Adipocyte (in vitro differentiated cells): Measurements from ENCODE around the gene PADI6.

Experiments used
- DNase-seq: peaks from one replicate; pipeline ENCODE4 v3.0.0-alpha.2; 2015; ENCODE audit warnings: low read depth
- H3K27me3 ChIP-seq: replicated peaks from 2 replicates; pipeline ENCODE4 v1.7.0; 2013; ENCODE audit warnings: mild to moderate bottlenecking, low read length, moderate library complexity; ENCODE audit not compliant: control insufficient read depth, insufficient read depth
- H3K36me3 ChIP-seq: 2 replicates; pipeline ENCODE4 v1.7.0; 2013; ENCODE audit warnings: low read length, mild to moderate bottlenecking, moderate library complexity; ENCODE audit not compliant: control insufficient read depth, insufficient read depth, severe bottlenecking
- H3K4me1 ChIP-seq: 2 replicates; pipeline ENCODE4 v1.7.0; 2013; ENCODE audit warnings: mild to moderate bottlenecking, low read length, moderate library complexity; ENCODE audit not compliant: control insufficient read depth, insufficient read depth
- H3K4me3 ChIP-seq: 2 replicates; pipeline ENCODE4 v1.7.0; 2013; ENCODE audit warnings: mild to moderate bottlenecking, low read length, moderate library complexity
- H3K9ac ChIP-seq: 2 replicates; pipeline ENCODE4 v1.7.0; 2013; ENCODE audit warnings: mild to moderate bottlenecking, low read length, moderate library complexity
- H3K9me3 ChIP-seq: 2 replicates; pipeline ENCODE4 v1.7.0; 2013; ENCODE audit warnings: mild to moderate bottlenecking, low read length, moderate library complexity; ENCODE audit not compliant: control insufficient read depth

PADI6 gene

DNA sequence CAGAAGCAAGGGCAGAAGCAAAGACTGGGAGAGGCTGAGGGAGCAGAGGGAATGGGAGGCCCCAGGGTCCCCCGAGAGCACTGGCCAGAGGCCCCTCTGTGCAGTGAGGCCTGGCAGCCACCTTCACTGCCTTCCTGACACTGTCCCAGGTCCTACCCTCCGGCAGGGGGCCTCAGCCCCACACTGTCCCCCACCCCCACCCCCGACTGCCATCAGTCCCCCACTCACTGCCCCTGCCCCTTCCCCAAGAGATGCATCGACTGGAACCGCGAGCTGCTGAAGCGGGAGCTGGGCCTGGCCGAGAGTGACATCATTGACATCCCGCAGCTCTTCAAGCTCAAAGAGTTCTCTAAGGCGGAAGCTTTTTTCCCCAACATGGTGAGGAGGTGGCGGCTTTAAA, 13.0 kb upstream of the PADI6 start:
- H3K27me3 ChIP-seq: peaks cover 38% of the 10 kb centered on the region
- no peak overlapping the region for H3K4me3 ChIP-seq
- no peaks in the 10 kb centered on the region for H3K4me1 ChIP-seq
- DNase-seq: no peak
- H3K9ac ChIP-seq: no peak overlapping the region
- no peaks in the 10 kb centered on the region for H3K36me3 ChIP-seq
- peaks cover 2% of the 10 kb centered on the region for H3K9me3 ChIP-seq

DNA sequence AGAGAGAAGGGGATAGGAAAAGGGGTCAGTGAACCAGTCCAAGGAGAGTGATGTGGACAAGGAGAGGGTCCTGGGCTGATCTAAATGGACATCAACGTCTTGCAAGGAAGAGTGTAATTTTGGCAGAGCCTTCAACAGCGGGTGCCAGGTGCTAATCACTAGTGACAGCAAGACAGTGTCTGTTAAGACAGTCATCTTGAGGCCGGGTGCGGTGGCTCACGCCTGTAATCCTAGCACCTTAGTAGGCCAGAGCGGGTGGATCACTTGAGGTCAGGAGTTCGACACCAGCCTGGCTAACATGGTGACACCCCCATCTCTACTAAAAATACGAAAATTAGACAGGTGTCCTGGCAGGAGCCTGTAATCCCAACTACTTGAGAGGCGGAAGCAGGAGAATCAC, 12.2 kb upstream of the PADI6 start:
- Histone ChIP-seq H3K36me3 (no peaks in the 10 kb centered on the region), H3K4me3 (no peak overlapping the region), H3K27me3 (peaks cover 35% of the 10 kb centered on the region), H3K9me3 (peaks cover 8% of the 10 kb centered on the region), H3K4me1 (no peaks in the 10 kb centered on the region), H3K9ac (no peak overlapping the region)
- DNase-seq: no peak

DNA sequence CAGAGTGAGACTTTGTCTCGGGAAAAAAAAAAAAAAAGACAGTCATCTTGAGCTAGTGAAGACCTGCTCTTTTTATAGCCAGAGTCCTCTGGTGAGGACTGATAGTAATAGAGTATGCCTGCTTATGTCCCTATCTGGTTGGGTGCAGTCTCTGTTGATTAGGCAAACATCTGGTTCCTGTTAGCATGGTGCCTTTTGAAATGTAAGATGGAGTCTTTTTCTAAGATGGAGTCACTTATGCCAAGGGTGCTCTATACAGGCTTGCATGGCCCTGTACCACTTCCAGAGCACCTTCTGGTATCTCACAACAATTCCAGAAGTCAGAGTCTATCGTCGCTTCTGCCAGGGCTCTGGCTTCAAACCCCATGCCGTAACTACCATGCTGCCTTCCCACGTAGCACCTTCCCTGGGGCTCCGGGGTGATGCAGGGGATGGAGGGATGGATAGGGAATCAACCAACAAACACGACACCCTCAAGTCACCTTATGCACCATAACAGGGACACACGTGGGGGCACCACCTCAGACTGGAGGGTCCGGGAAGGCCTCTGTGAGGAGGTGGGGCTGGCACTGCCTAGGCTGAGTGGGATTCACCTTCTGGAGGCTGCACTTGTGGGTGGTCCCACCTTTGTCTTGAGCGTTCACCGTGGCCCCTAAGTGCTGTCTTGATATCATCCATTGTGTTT, 11.6 kb upstream of the PADI6 start:
- no peaks in the 10 kb centered on the region for H3K4me1 ChIP-seq
- no peak overlapping the region for H3K4me3 ChIP-seq
- no peak overlapping the region for H3K9ac ChIP-seq
- no peaks in the 10 kb centered on the region for H3K36me3 ChIP-seq
- H3K27me3 ChIP-seq: peaks cover 34% of the 10 kb centered on the region
- H3K9me3 ChIP-seq: peaks cover 8% of the 10 kb centered on the region
- DNase-seq: no peak

DNA sequence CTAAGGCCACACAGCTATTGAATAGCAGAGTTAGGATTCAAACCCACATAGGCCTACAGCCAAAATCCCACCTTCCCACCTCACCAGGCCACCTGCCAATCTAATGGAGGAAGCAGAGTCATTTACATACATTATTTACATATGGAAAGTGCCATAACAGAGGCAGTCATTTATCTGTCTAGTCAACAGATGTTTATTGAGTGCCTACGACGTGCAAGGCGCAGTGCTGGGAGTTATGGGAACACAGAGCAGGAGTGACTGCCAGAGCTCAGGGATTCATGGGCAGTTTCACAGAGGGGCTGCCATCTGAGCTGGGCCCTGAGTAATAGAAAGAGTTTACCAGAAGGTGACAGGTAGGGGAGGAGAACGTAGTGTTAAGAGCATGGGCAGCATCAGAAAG, 10.3 kb upstream of the PADI6 start:
- no peaks in the 10 kb centered on the region for H3K4me1 ChIP-seq
- no peak for DNase-seq
- H3K9me3 ChIP-seq: peaks cover 8% of the 10 kb centered on the region
- no peaks in the 10 kb centered on the region for H3K36me3 ChIP-seq
- no peak overlapping the region for H3K9ac ChIP-seq
- H3K4me3 ChIP-seq: no peak overlapping the region
- H3K27me3 ChIP-seq: peaks cover 26% of the 10 kb centered on the region

DNA sequence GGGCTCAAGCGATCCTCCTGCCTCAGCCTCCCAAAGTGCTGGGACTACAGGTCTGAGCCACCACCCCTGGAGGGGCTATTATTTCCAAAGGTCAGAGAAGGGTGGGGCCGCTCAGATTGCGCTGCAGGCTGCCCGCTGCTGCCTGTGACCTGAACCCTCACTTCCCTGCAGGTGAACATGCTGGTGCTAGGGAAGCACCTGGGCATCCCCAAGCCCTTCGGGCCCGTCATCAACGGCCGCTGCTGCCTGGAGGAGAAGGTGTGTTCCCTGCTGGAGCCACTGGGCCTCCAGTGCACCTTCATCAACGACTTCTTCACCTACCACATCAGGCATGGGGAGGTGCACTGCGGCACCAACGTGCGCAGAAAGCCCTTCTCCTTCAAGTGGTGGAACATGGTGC, 8.6 kb upstream of the PADI6 start:
- peaks cover 8% of the 10 kb centered on the region for H3K9me3 ChIP-seq
- no peak overlapping the region for H3K9ac ChIP-seq
- no peaks in the 10 kb centered on the region for H3K36me3 ChIP-seq
- H3K4me3 ChIP-seq: no peak overlapping the region
- peaks cover 38% of the 10 kb centered on the region for H3K27me3 ChIP-seq
- DNase-seq: no peak
- no peaks in the 10 kb centered on the region for H3K4me1 ChIP-seq

DNA sequence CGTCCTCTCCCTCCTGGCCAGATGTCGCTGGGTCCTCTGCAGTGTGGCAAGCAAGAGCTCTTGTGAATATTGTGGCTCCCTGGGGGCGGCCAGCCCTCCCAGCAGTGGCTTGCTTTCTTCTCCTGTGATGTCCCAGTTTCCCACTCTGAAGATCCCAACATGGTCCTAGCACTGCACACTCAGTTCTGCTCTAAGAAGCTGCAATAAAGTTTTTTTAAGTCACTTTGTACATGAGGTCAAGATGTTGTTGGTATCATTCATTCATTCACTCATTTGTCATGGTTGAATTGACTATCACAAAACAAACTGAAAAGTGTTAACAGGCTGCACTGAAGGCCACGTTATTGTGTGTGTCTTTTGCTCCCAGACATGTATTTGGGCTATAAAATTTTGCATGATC, 8.2 kb upstream of the PADI6 start:
- Histone ChIP-seq H3K4me1 (no peaks in the 10 kb centered on the region), H3K9ac (no peak overlapping the region), H3K4me3 (no peak overlapping the region), H3K9me3 (peaks cover 8% of the 10 kb centered on the region), H3K36me3 (no peaks in the 10 kb centered on the region), H3K27me3 (peaks cover 38% of the 10 kb centered on the region)
- DNase-seq: no peak

DNA sequence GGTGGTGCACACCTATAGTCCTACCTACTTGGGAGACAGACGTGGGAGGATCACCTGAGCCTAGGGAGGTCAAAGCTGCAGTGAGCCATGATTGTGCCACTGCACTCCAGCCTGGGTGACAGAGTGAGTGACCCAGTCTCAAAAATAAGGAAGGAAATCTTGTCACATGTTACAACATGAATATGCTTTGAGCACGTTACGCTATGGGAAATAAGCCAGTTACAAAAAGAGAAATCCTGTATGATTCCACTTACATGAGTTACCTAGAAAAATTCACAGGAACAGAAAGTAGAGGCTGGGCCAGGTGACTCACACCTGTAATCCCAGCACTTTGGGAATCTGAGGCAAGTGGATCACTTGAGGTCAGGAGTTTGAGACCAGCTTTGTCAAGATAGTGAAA, 6.7 kb upstream of the PADI6 start:
- H3K36me3 ChIP-seq: no peaks in the 10 kb centered on the region
- H3K27me3 ChIP-seq: peaks cover 43% of the 10 kb centered on the region
- peaks cover 8% of the 10 kb centered on the region for H3K9me3 ChIP-seq
- no peaks in the 10 kb centered on the region for H3K4me1 ChIP-seq
- no peak overlapping the region for H3K4me3 ChIP-seq
- H3K9ac ChIP-seq: no peak overlapping the region
- no peak for DNase-seq

DNA sequence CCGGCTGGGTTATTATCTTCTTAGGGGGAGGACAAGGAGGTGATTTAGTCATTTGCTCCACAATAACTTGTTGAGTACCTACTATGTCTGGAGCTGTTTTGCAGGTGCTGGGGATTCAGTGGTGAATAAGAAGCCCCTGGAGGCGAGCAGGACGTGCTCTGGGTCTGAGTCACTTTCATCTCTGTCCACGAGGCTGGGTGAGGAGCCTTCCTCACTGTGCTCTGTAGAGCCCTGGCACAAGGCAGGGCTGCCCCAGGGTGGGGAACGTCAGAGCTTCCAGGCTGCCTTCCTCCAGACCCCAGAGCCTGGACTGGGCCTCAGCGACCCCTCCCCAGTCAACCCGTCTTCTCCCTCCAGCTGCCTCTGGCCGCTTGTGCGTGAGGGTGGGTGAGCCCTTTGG, 2.5 kb upstream of the PADI6 start:
- peaks cover 51% of the 10 kb centered on the region for H3K27me3 ChIP-seq
- DNase-seq: peak; percentile 23
- no peak overlapping the region for H3K4me3 ChIP-seq
- peaks cover 2% of the 10 kb centered on the region for H3K9me3 ChIP-seq
- H3K36me3 ChIP-seq: no peaks in the 10 kb centered on the region
- H3K4me1 ChIP-seq: no peaks in the 10 kb centered on the region
- H3K9ac ChIP-seq: no peak overlapping the region

DNA sequence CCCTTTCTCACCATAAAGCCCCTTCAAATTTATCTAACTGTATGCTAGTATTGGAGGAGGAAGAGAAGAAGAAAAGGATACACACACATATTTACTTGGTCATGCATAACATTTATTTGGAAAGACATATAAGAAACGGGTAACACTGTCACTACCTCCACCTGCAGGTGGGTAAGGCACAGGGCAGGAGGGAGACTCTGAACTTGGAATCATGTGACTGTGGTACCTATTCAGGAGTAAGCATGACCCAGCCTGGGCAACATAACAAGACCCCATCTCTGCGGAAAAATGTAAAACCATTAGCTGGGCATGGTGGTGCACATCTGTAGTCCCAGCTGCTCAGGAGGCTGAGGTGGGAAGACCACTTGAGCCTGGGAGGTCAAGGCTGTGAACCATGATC, 1.4 kb upstream of the PADI6 start:
- Histone ChIP-seq H3K9me3 (no peaks in the 10 kb centered on the region), H3K4me3 (no peak overlapping the region), H3K27me3 (peaks cover 58% of the 10 kb centered on the region), H3K36me3 (no peaks in the 10 kb centered on the region), H3K9ac (no peak overlapping the region), H3K4me1 (no peaks in the 10 kb centered on the region)
- no peak for DNase-seq

DNA sequence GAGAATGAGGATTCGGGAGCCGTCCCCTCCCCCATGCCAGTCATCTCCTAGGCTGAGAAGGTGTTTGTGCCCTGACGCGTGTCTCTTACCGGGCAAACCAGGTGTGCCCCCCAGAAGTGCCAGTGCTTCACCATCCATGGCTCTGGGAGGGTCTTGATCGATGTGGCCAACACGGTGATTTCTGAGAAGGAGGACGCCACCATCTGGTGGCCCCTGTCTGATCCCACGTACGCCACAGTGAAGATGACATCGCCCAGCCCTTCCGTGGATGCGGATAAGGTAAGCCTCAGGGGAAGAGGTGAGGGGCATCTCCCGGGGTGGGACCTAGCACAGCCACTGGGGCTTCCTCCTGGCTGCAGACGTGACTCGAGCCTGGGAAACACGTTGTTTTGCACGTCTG, 959 bp downstream of the PADI6 start:
- Histone ChIP-seq H3K9ac (no peak overlapping the region), H3K9me3 (no peaks in the 10 kb centered on the region), H3K27me3 (peaks cover 50% of the 10 kb centered on the region), H3K4me1 (no peaks in the 10 kb centered on the region), H3K36me3 (no peaks in the 10 kb centered on the region), H3K4me3 (no peak overlapping the region)
- no peak for DNase-seq

DNA sequence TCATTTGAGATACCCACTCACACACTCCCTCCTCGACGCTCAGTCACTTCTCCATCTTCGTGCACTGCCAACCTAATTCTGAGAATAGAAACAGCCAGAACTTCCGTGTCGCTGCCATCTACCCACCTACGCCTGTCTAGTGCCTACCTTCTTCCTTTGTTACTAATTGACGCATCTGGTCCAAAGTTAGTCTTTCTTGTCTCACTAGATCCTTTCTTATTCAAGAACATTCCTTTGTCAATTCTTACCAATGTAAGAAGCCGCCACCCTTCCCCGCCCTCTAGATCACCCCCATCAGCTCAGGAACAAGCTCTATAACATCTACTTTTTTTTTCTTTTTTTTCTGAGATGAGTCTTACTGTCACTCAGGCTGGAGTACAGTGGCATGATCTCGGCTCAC, 3.7 kb downstream of the PADI6 start:
- Histone ChIP-seq H3K4me1 (no peaks in the 10 kb centered on the region), H3K27me3 (peaks cover 47% of the 10 kb centered on the region), H3K36me3 (no peaks in the 10 kb centered on the region), H3K4me3 (no peak overlapping the region), H3K9ac (no peak overlapping the region), H3K9me3 (no peaks in the 10 kb centered on the region)
- DNase-seq: no peak

DNA sequence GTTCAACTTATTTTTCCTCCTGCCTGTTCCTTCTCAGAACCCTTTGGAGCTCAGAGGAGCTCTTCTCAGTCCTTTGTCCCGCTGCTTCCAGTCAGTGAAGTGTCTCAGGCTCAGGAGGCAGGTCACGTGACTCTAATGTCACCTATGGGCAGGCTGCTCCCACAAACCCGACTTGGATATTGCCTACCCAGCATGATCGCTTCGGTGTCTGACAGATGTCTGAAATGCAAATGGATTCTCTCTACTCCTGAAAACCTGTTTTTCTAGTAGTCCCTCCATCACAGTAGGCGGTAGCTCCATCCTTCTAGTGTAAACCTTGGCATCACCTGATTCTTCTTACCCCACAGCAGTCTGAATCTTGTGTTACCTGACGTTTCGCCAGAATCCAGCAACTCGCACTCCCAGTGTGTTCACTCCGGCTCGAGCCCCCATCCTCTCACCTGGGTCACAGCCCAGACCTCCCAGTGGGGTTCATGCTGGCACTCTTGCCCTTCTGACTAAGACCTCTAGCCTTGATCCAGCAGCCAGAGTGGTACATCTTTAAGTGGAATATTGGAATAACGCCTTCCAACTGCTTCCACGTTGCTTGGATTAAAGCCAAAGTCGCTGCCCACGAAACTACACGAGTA, 5.4 kb downstream of the PADI6 start:
- Histone ChIP-seq H3K4me1 (no peaks in the 10 kb centered on the region), H3K27me3 (peaks cover 37% of the 10 kb centered on the region)
- no peak for DNase-seq

More for the DNA sequence above, 5.4 kb downstream of the PADI6 start:
- Histone ChIP-seq H3K4me3 (no peak overlapping the region), H3K9ac (no peak overlapping the region), H3K36me3 (no peaks in the 10 kb centered on the region), H3K9me3 (peaks cover 2% of the 10 kb centered on the region)
